Common myeloid progenitor, CD34-positive (primary cell): ENCODE measurements around the gene CPA2.

Experiments used
- CTCF ChIA-PET: fragments of 350-600 bp; sonication (Branson Sonifier 250); formaldehyde crosslinking; loops from one replicate; lab custom pipeline; 2021; ENCODE audit warnings: antibody characterized with exemption; lab: Charles Lee
- POLR2A ChIA-PET: fragments of 350-600 bp; sonication (Branson Sonifier 250); formaldehyde crosslinking; loops from one replicate; lab custom pipeline; 2021; ENCODE audit warnings: antibody characterized with exemption; lab: Charles Lee
- DNase-seq, 3 donors: peaks; one replicate each; pipeline versions ENCODE4 v3.0.0 to v3.0.0-alpha.2; 2013
- H3K27ac ChIP-seq, 2 experiments: 1 replicate in 1 of 2; 2 replicates in 1 of 2; pipeline ENCODE4 v1.7.0; 2013; ENCODE audit warnings: inconsistent platforms in 2 of 2, low read length in 2 of 2, mild to moderate bottlenecking in 2 of 2, low read depth in 1 of 2, moderate library complexity in 1 of 2; ENCODE audit not compliant: severe bottlenecking in 2 of 2, insufficient read depth in 1 of 2, poor library complexity in 1 of 2
- H3K27me3 ChIP-seq, 5 experiments: replicated peaks in 2 of 5; 1 replicate in 3 of 5; 2 replicates in 2 of 5; pipeline versions ENCODE4 v1.6.1 to v1.7.0; 2013; ENCODE audit warnings: low read length in 4 of 5, mild to moderate bottlenecking in 2 of 5, moderate library complexity in 2 of 5, inconsistent platforms in 1 of 5; ENCODE audit not compliant: insufficient read depth in 5 of 5, control insufficient read depth in 4 of 5
- H3K36me3 ChIP-seq, 4 experiments: 1 replicate in 2 of 4; 2 replicates in 2 of 4; pipeline versions ENCODE4 v1.6.1 to v1.7.0; 2013; ENCODE audit warnings: low read length in 3 of 4, control low read depth in 1 of 4, mild to moderate bottlenecking in 1 of 4; ENCODE audit not compliant: control insufficient read depth in 4 of 4, insufficient read depth in 4 of 4
- H3K4me1 ChIP-seq, 4 experiments: 1 replicate in 3 of 4; 2 replicates in 1 of 4; pipeline versions ENCODE4 v1.6.1 to v1.7.1; 2013; ENCODE audit warnings: low read length in 3 of 4, mild to moderate bottlenecking in 3 of 4, control low read depth in 1 of 4, inconsistent platforms in 1 of 4, moderate library complexity in 1 of 4; ENCODE audit not compliant: control insufficient read depth in 4 of 4, insufficient read depth in 4 of 4; ENCODE audit errors: control extremely low read depth in 1 of 4
- H3K4me3 ChIP-seq, 7 experiments: 1 replicate in 4 of 7; 2 replicates in 3 of 7; pipeline versions ENCODE4 v1.5.1 to v1.7.0; 2013; ENCODE audit warnings: mild to moderate bottlenecking in 7 of 7, low read length in 6 of 7, moderate library complexity in 6 of 7, inconsistent platforms in 2 of 7, low read depth in 2 of 7, control low read depth in 1 of 7; ENCODE audit not compliant: insufficient read depth in 4 of 7, control insufficient read depth in 1 of 7; ENCODE audit errors: extremely low read depth in 1 of 7
- H3K9me3 ChIP-seq, 5 experiments: 1 replicate in 4 of 5; 2 replicates in 1 of 5; pipeline versions ENCODE4 v1.6.1 to v1.7.1; 2013; ENCODE audit warnings: low read length in 4 of 5, mild to moderate bottlenecking in 2 of 5, inconsistent platforms in 1 of 5, low read depth in 1 of 5, moderate library complexity in 1 of 5; ENCODE audit not compliant: control insufficient read depth in 4 of 5, insufficient read depth in 2 of 5; ENCODE audit errors: control extremely low read depth in 1 of 5
- WGBS: methylation state at CpG from one replicate; pipeline ENCODE4 v1.1.5; 2013; ENCODE audit not compliant: insufficient coverage; 5-methylcytosine and 5-hydroxymethylcytosine counted together

CPA2 gene

DNA sequence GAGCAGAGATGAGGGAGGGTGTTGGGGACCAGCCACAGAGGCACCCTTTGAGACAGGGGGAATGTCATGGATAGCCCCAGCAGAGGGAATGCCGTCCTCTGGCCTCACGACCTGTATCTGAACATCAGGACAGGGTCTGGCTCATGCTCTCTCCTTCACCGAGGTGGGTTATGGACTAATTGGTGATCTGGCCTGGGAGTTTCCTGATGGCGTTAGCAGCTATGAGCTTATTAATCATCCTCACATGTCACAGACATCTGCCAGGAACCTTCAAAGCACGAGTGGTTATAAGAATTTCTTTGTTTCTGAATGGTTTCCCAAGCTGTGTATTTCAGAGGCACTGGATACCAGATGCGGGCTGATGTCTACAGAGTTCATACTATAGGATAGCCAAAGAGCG, 33.2 kb downstream of the CPA2 start:
- no peak overlapping the region for H3K4me3 ChIP-seq
- POLR2A ChIA-PET = no interaction called here
- H3K36me3 ChIP-seq = no peaks in the 10 kb centered on the region
- H3K27ac ChIP-seq = no peak overlapping the region
- H3K4me1 ChIP-seq = peaks cover 0 to 12% (median 4%) of the 10 kb centered on the region in 4 experiments
- no peaks in the 10 kb centered on the region for H3K27me3 ChIP-seq
- no peaks in the 10 kb centered on the region for H3K9me3 ChIP-seq
- CTCF ChIA-PET = no interaction called here
- DNase-seq = no peak
- WGBS = 97% methylated on average over 6 of the region's 7 CpGs

DNA sequence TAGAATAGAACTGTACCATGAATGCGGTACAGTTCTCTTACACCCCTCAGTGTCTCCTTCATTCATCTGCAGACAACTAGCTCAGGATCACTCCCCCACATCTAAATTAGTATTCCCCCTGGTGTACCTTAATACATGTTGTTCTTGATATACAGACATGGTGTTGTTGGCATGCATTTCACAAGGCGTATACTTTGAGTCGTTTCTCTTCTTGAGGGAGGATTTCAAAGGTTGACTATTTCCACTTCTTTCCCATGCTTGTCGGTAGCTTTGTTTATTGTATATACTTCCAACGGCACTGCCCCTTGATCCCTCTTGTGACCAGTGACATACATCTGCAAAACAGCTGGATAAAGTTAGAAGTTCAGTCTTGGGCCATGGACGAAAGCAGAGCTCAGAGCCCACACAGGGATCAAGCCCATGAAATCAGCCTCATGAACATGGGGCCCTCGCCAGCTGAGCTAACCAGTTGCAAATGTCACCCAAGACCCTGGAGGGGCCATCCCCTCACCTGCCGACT, 34.9 kb downstream of the CPA2 start:
- no peaks in the 10 kb centered on the region for H3K27me3 ChIP-seq
- WGBS = 98% methylated on average over 4 of the region's 8 CpGs
- CTCF ChIA-PET = interaction anchor here (1.3 kb wide), 1 partner anchor 9 kb away, joined by 4 read pairs; the partner anchor contains the start of gene CPA4
- H3K9me3 ChIP-seq = no peaks in the 10 kb centered on the region
- peaks cover 0 to 12% (median 4%) of the 10 kb centered on the region in 4 experiments for H3K4me1 ChIP-seq
- H3K36me3 ChIP-seq = no peaks in the 10 kb centered on the region
- no peak overlapping the region for H3K27ac ChIP-seq
- POLR2A ChIA-PET = no interaction called here
- DNase-seq = no peak
- no peak overlapping the region for H3K4me3 ChIP-seq

DNA sequence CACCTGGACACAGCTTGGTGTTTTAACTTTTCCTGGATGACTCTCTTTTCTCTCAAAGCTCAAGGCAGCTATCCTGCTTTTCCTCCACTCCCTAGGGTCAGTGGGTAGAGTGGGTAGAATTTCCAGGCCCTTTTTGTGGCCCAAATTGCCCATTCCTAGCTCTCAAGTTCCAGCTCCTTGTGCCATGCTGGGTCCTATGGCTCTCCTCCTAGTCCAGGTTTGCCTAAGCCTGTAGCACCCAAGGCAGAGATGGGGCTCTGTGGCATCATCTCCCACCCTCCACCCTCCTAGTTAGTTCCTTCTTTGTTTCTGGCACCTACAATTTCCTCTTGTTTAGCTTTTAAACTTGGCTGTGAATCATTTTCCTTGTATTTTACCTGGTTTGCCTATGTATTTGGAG, 36.0 kb downstream of the CPA2 start:
- no peak overlapping the region for H3K4me3 ChIP-seq
- H3K27me3 ChIP-seq = no peaks in the 10 kb centered on the region
- POLR2A ChIA-PET = no interaction called here
- H3K9me3 ChIP-seq = no peaks in the 10 kb centered on the region
- CTCF ChIA-PET = interaction anchor here (1.3 kb wide), 1 partner anchor 10 kb away, joined by 4 read pairs; the partner anchor contains the start of gene CPA4
- no peak overlapping the region for H3K27ac ChIP-seq
- peaks cover 0 to 12% (median 4%) of the 10 kb centered on the region in 4 experiments for H3K4me1 ChIP-seq
- DNase-seq = peak in 2 of 3 donors; percentile 3 to 4
- no peaks in the 10 kb centered on the region for H3K36me3 ChIP-seq

DNA sequence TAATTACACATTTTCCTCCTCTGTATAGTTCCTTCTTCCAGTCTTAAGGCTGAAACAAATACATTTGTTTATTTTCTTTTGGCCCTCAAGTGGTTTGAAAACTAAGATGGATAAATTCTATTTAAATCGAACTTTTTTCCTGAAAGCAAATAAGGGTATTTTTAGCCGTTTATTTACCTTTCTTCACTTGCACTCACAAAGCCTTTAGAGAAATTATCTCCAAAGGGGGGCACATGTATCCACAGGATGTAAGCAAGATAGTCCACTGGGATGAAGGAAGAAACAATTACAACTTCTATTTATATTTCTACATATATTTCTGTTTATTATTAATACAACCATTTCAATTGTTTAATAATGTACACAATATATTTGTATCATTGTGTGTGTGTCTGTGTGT, 36.5 kb downstream of the CPA2 start:
- H3K27me3 ChIP-seq = no peaks in the 10 kb centered on the region
- WGBS = no CpG with 5 or more reads among the region's 2 CpGs
- H3K9me3 ChIP-seq = no peaks in the 10 kb centered on the region
- ChIA-PET CTCF (interaction anchor here (0.6 kb wide), 1 partner anchor 165 kb away, joined by 3 read pairs; no protein-coding TSS in a partner anchor), POLR2A (interaction anchor here (0.6 kb wide), 1 partner anchor 27 kb away, joined by 4 read pairs; no protein-coding TSS in a partner anchor)
- no peak for DNase-seq
- H3K27ac ChIP-seq = no peak overlapping the region
- no peaks in the 10 kb centered on the region for H3K36me3 ChIP-seq
- peaks cover 0 to 12% (median 4%) of the 10 kb centered on the region in 4 experiments for H3K4me1 ChIP-seq
- H3K4me3 ChIP-seq = no peak overlapping the region

DNA sequence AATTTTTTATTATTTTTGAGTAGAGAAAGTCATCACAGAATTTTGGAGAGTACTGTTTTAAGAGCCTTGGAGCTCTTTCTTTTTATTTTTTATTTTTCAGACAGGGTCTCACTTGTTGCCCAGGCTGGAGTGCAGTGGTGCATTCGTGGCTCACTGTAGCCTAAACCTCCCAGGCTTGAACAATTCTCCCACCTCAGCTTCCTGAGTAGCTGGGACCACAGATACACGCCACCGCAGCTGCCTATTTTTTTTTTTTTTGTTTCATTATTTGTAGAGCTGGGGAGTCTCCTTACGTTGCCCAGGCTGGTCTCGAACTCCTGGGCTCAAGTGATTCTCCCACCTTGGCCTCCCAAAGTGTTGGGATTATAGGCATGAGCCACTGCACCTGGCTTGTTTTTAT, 36.9 kb downstream of the CPA2 start:
- Histone ChIP-seq H3K9me3 (no peaks in the 10 kb centered on the region), H3K4me3 (no peak overlapping the region), H3K4me1 (peaks cover 0 to 12% (median 4%) of the 10 kb centered on the region in 4 experiments), H3K36me3 (no peaks in the 10 kb centered on the region), H3K27me3 (no peaks in the 10 kb centered on the region), H3K27ac (no peak overlapping the region)
- CTCF ChIA-PET = interaction anchor here (0.6 kb wide), 1 partner anchor 165 kb away, joined by 3 read pairs; no protein-coding TSS in a partner anchor
- WGBS = no CpG with 5 or more reads among the region's 5 CpGs
- peak; percentile 7 to 72 (median 62) for DNase-seq
- POLR2A ChIA-PET = interaction anchor here (0.6 kb wide), 1 partner anchor 27 kb away, joined by 4 read pairs; no protein-coding TSS in a partner anchor

DNA sequence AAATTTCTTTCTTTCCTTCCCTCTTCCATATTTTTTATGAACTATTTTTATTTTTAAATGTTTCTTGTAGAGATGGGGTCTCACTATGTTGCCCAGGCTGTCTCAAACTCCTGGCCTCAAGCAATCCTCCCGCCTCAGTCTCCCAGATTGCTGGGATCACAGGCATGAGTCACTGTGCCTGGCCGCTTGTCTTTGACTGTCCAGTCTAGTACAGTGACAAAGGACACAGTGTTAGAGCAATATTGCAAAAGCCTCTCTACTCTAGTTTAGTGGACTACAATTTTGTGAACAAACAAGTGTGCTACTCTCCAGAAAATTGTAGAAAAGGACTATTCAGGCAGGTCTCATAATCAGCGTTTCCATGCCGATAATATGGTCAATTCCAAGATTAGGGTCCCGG, 37.3 kb downstream of the CPA2 start:
- CTCF ChIA-PET = no interaction called here
- Histone ChIP-seq H3K27me3 (no peaks in the 10 kb centered on the region), H3K27ac (no peak overlapping the region), H3K9me3 (no peaks in the 10 kb centered on the region), H3K36me3 (no peaks in the 10 kb centered on the region), H3K4me1 (peaks cover 0 to 12% (median 4%) of the 10 kb centered on the region in 4 experiments), H3K4me3 (no peak overlapping the region)
- WGBS = 92% methylated on average over 5 of the region's 5 CpGs
- POLR2A ChIA-PET = no interaction called here
- no peak for DNase-seq

DNA sequence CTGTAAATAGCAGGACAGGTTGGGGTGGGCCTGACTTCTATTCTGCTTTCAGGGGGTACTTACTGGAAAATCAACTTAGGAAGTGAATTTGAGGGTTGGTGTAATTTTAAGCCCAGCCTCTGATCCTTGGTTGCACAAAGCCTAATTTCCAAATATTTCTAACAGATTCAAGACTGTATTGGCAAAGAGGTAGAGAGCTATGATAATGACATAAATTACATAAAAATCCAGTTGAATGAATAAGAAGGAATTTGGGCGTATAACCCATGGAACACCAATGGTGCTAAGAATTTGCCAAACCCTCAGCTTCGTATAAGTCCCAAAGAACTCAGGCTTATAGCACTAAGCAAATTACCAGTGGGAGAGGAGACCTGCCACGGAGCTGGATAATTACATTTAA, 38.2 kb downstream of the CPA2 start:
- H3K9me3 ChIP-seq = no peaks in the 10 kb centered on the region
- H3K4me3 ChIP-seq = no peak overlapping the region
- no peak overlapping the region for H3K27ac ChIP-seq
- no peaks in the 10 kb centered on the region for H3K36me3 ChIP-seq
- H3K4me1 ChIP-seq = peaks cover 0 to 12% (median 4%) of the 10 kb centered on the region in 4 experiments
- no peak for DNase-seq
- no peaks in the 10 kb centered on the region for H3K27me3 ChIP-seq
- CTCF ChIA-PET = no interaction called here
- WGBS = 100% methylated on average over 3 of the region's 3 CpGs
- POLR2A ChIA-PET = no interaction called here
